ENCODE data around the gene PARD6B.
"Not testable (repeated sequence)": the region's sequence is repeated elsewhere in the genome, so short reads cannot be mapped to it uniquely, and the experiment has no call there.

Gene PARD6B

GRCh38 chr20:50750145-50750671 lies 18.8 kb downstream of the PARD6B start:
- no peak for DNase-seq

- DNase-seq = no peak
Observed at GRCh38 chr20:50753152-50753551, 21.8 kb downstream of the PARD6B start.

GRCh38 chr20:50754420-50754819 lies 23.0 kb downstream of the PARD6B start:
- no peak for DNase-seq

GRCh38 chr20:50756447-50756846 lies 25.1 kb downstream of the PARD6B start:
- no peak for DNase-seq

- no peak for DNase-seq
Observed at GRCh38 chr20:50758469-50758868, 27.1 kb downstream of the PARD6B start.

- no peak for DNase-seq
Observed at GRCh38 chr20:50758992-50759391, 27.6 kb downstream of the PARD6B start.

- no peak for DNase-seq
Observed at GRCh38 chr20:50759678-50760077, 28.3 kb downstream of the PARD6B start.

- DNase-seq = no peak
Observed at GRCh38 chr20:50762045-50762422, 30.7 kb downstream of the PARD6B start.

- no peak for DNase-seq
Observed at GRCh38 chr20:50762435-50763220, 31.2 kb downstream of the PARD6B start.

- DNase-seq = not testable (repeated sequence)
Observed at GRCh38 chr20:50763550-50764458, 32.4 kb downstream of the PARD6B start.

- DNase-seq = not testable (repeated sequence)
Observed at GRCh38 chr20:50765251-50765650, 33.9 kb downstream of the PARD6B start.

GRCh38 chr20:50765674-50766073 lies 34.3 kb downstream of the PARD6B start:
- no peak for DNase-seq

- DNase-seq = not testable (repeated sequence)
Observed at GRCh38 chr20:50766955-50767809, 35.8 kb downstream of the PARD6B start.

GRCh38 chr20:50768991-50769390 lies 37.6 kb downstream of the PARD6B start:
- DNase-seq = not testable (repeated sequence)

GRCh38 chr20:50769551-50770085 lies 38.2 kb downstream of the PARD6B start:
- DNase-seq = not testable (repeated sequence)

- DNase-seq = not testable (repeated sequence)
Observed at GRCh38 chr20:50771419-50772080, 40.2 kb downstream of the PARD6B start.

GRCh38 chr20:50772420-50773185 lies 41.2 kb downstream of the PARD6B start:
- DNase-seq = no peak

- no peak for DNase-seq
Observed at GRCh38 chr20:50774515-50774914, 43.1 kb downstream of the PARD6B start.

GRCh38 chr20:50776122-50776817 lies 44.9 kb downstream of the PARD6B start:
- no peak for DNase-seq

- DNase-seq = no peak
Observed at GRCh38 chr20:50777373-50777772, 46.0 kb downstream of the PARD6B start.
